ENCODE data around the gene FXYD7. TPM values are rescaled to one million over a fixed set of nuclear protein-coding genes. Genes with fewer than 3 reads are reported as not detected.

FXYD7 gene
- total and polyA plus RNA-seq, 4 donors: 0.63 to 1.8 TPM; not detected in 2

- ATAC-seq (ENCODE audit: low FRiP score): no peak
- Histone ChIP-seq H3K4me3 (ENCODE audit: low read length in 2 of 2) (no peak overlapping the region), H3K4me1 (ENCODE audit: control insufficient read depth in 1 of 2, insufficient read depth in 2 of 2, low read length in 2 of 2) (no peaks in the 10 kb centered on the region)
Observed at GRCh38 chr19:35122687-35123551, 20.1 kb upstream of the FXYD7 start.

GRCh38 chr19:35123573-35123972 lies 19.5 kb upstream of the FXYD7 start:
- Histone ChIP-seq H3K27me3 (ENCODE audit: control insufficient read depth in 1 of 2, insufficient read depth in 2 of 2, low read length in 1 of 2) (no peaks in the 10 kb centered on the region), H3K4me1 (ENCODE audit: control insufficient read depth in 1 of 2, insufficient read depth in 2 of 2, low read length in 2 of 2) (no peaks in the 10 kb centered on the region), H3K27ac (ENCODE audit: low read depth in 1 of 2, low read length in 2 of 2) (peak overlapping the region in 1 of 2 donors; percentile 28), H3K9me3 (ENCODE audit: control insufficient read depth, low read length) (no peaks in the 10 kb centered on the region), H3K4me3 (ENCODE audit: low read length in 2 of 2) (no peak overlapping the region), H3K36me3 (ENCODE audit: control insufficient read depth in 1 of 2, insufficient read depth in 2 of 2, low read length in 1 of 2) (no peaks in the 10 kb centered on the region)
- ATAC-seq (ENCODE audit: low FRiP score) (peak; percentile 61), DNase-seq (peak; percentile 88 to 94)
- intact Hi-C loops (cut with DNase I): no loop called here
- 9 to 11% methylated on average over 5 of the region's 5 CpGs for WGBS, 2 donors

More at GRCh38 chr19:35122687-35123551, 20.1 kb upstream of the FXYD7 start:
- no peak for DNase-seq
- Histone ChIP-seq H3K27me3 (ENCODE audit: control insufficient read depth in 1 of 2, insufficient read depth in 2 of 2, low read length in 1 of 2) (no peaks in the 10 kb centered on the region), H3K9me3 (ENCODE audit: control insufficient read depth, low read length) (no peaks in the 10 kb centered on the region), H3K36me3 (ENCODE audit: control insufficient read depth in 1 of 2, insufficient read depth in 2 of 2, low read length in 1 of 2) (no peaks in the 10 kb centered on the region), H3K27ac (ENCODE audit: low read depth in 1 of 2, low read length in 2 of 2) (peak overlapping the region in 1 of 2 donors; percentile 28)
- WGBS, 2 donors: 72 to 77% methylated on average over 19 of the region's 19 CpGs
- intact Hi-C loops (cut with DNase I): no loop called here

- 2 to 3% methylated on average over 42 of the region's 42 CpGs for WGBS, 2 donors
- intact Hi-C loops (cut with DNase I): no loop called here
- peak; percentile 97 to 98 for DNase-seq
- Histone ChIP-seq H3K9me3 (ENCODE audit: control insufficient read depth, low read length) (no peaks in the 10 kb centered on the region), H3K36me3 (ENCODE audit: control insufficient read depth in 1 of 2, insufficient read depth in 2 of 2, low read length in 1 of 2) (no peaks in the 10 kb centered on the region), H3K27me3 (ENCODE audit: control insufficient read depth in 1 of 2, insufficient read depth in 2 of 2, low read length in 1 of 2) (no peaks in the 10 kb centered on the region), H3K4me3 (ENCODE audit: low read length in 2 of 2) (peak overlapping the region; percentile 7 to 33), H3K27ac (ENCODE audit: low read depth in 1 of 2, low read length in 2 of 2) (peak overlapping the region in 1 of 2 donors; percentile 87), H3K4me1 (ENCODE audit: control insufficient read depth in 1 of 2, insufficient read depth in 2 of 2, low read length in 2 of 2) (no peaks in the 10 kb centered on the region)
- ATAC-seq (ENCODE audit: low FRiP score): peak; percentile 95
Observed at GRCh38 chr19:35124098-35125060, 18.7 kb upstream of the FXYD7 start.

- H3K36me3 ChIP-seq (ENCODE audit: control insufficient read depth in 1 of 2, insufficient read depth in 2 of 2, low read length in 1 of 2): no peaks in the 10 kb centered on the region
- H3K4me3 ChIP-seq (ENCODE audit: low read length in 2 of 2): no peak overlapping the region
- H3K27ac ChIP-seq (ENCODE audit: low read depth in 1 of 2, low read length in 2 of 2): no peak overlapping the region
- H3K9me3 ChIP-seq (ENCODE audit: control insufficient read depth, low read length): no peaks in the 10 kb centered on the region
- H3K27me3 ChIP-seq (ENCODE audit: control insufficient read depth in 1 of 2, insufficient read depth in 2 of 2, low read length in 1 of 2): no peaks in the 10 kb centered on the region
- no peaks in the 10 kb centered on the region for H3K4me1 ChIP-seq (ENCODE audit: control insufficient read depth in 1 of 2, insufficient read depth in 2 of 2, low read length in 2 of 2)
- WGBS, 2 donors: 91 to 92% methylated on average over 19 of the region's 19 CpGs
- ATAC-seq (ENCODE audit: low FRiP score): no peak
- intact Hi-C loops (cut with DNase I): no loop called here
- no peak for DNase-seq
Observed at GRCh38 chr19:35125270-35125717, 17.8 kb upstream of the FXYD7 start.

GRCh38 chr19:35125749-35126623 lies 17.1 kb upstream of the FXYD7 start:
- no peak for ATAC-seq (ENCODE audit: low FRiP score)
- DNase-seq: no peak

GRCh38 chr19:35126624-35126959 lies 16.5 kb upstream of the FXYD7 start:
- 10 to 18% methylated on average over 20 of the region's 20 CpGs for WGBS, 2 donors
- no peak for DNase-seq
- Histone ChIP-seq H3K27me3 (ENCODE audit: control insufficient read depth in 1 of 2, insufficient read depth in 2 of 2, low read length in 1 of 2) (no peaks in the 10 kb centered on the region), H3K27ac (ENCODE audit: low read depth in 1 of 2, low read length in 2 of 2) (no peak overlapping the region), H3K4me1 (ENCODE audit: control insufficient read depth in 1 of 2, insufficient read depth in 2 of 2, low read length in 2 of 2) (no peaks in the 10 kb centered on the region), H3K4me3 (ENCODE audit: low read length in 2 of 2) (no peak overlapping the region), H3K36me3 (ENCODE audit: control insufficient read depth in 1 of 2, insufficient read depth in 2 of 2, low read length in 1 of 2) (no peaks in the 10 kb centered on the region), H3K9me3 (ENCODE audit: control insufficient read depth, low read length) (no peaks in the 10 kb centered on the region)
- ATAC-seq (ENCODE audit: low FRiP score): no peak
- intact Hi-C loops (cut with DNase I): no loop called here

More at GRCh38 chr19:35125749-35126623, 17.1 kb upstream of the FXYD7 start:
- no peaks in the 10 kb centered on the region for H3K36me3 ChIP-seq (ENCODE audit: control insufficient read depth in 1 of 2, insufficient read depth in 2 of 2, low read length in 1 of 2)
- intact Hi-C loops (cut with DNase I): no loop called here
- H3K4me3 ChIP-seq (ENCODE audit: low read length in 2 of 2): no peak overlapping the region
- no peak overlapping the region for H3K27ac ChIP-seq (ENCODE audit: low read depth in 1 of 2, low read length in 2 of 2)
- no peaks in the 10 kb centered on the region for H3K9me3 ChIP-seq (ENCODE audit: control insufficient read depth, low read length)
- no peaks in the 10 kb centered on the region for H3K27me3 ChIP-seq (ENCODE audit: control insufficient read depth in 1 of 2, insufficient read depth in 2 of 2, low read length in 1 of 2)
- WGBS, 2 donors: 87 to 91% methylated on average over 31 to 35 of the region's 35 CpGs
- H3K4me1 ChIP-seq (ENCODE audit: control insufficient read depth in 1 of 2, insufficient read depth in 2 of 2, low read length in 2 of 2): no peaks in the 10 kb centered on the region

- no peaks in the 10 kb centered on the region for H3K9me3 ChIP-seq (ENCODE audit: control insufficient read depth, low read length)
- no peak overlapping the region for H3K27ac ChIP-seq (ENCODE audit: low read depth in 1 of 2, low read length in 2 of 2)
- 85 to 94% methylated on average over 7 of the region's 7 CpGs for WGBS, 2 donors
Observed at GRCh38 chr19:35127871-35128270, 15.2 kb upstream of the FXYD7 start.

More at GRCh38 chr19:35127871-35128270, 15.2 kb upstream of the FXYD7 start:
- Histone ChIP-seq H3K36me3 (ENCODE audit: control insufficient read depth in 1 of 2, insufficient read depth in 2 of 2, low read length in 1 of 2) (no peaks in the 10 kb centered on the region), H3K27me3 (ENCODE audit: control insufficient read depth in 1 of 2, insufficient read depth in 2 of 2, low read length in 1 of 2) (no peaks in the 10 kb centered on the region), H3K4me1 (ENCODE audit: control insufficient read depth in 1 of 2, insufficient read depth in 2 of 2, low read length in 2 of 2) (no peaks in the 10 kb centered on the region), H3K4me3 (ENCODE audit: low read length in 2 of 2) (no peak overlapping the region)
- ATAC-seq (ENCODE audit: low FRiP score) (no peak), DNase-seq (no peak)
- intact Hi-C loops (cut with DNase I): no loop called here
